Mucosa of rectum (tissue), 2 donors: ENCODE results near the gene NPAS3.

Experiments used
- H3K27ac ChIP-seq, 2 donors: one replicate each; pipeline ENCODE4 v1.7.0; 2013; ENCODE audit warnings: inconsistent platforms in 2 of 2, low read depth in 2 of 2, low read length in 2 of 2
- H3K27me3 ChIP-seq, 2 donors: one replicate each; pipeline ENCODE4 v1.7.0; 2013; ENCODE audit warnings: low read length in 2 of 2; ENCODE audit not compliant: control insufficient read depth in 2 of 2, insufficient read depth in 2 of 2
- H3K36me3 ChIP-seq, 2 donors: one replicate each; pipeline ENCODE4 v1.7.0; 2013; ENCODE audit warnings: low read length in 2 of 2; ENCODE audit not compliant: control insufficient read depth in 2 of 2, insufficient read depth in 2 of 2
- H3K4me1 ChIP-seq, 2 donors: one replicate each; pipeline ENCODE4 v1.7.0; 2013; ENCODE audit warnings: low read length in 2 of 2, mild to moderate bottlenecking in 1 of 2; ENCODE audit not compliant: control insufficient read depth in 2 of 2, insufficient read depth in 2 of 2
- H3K4me3 ChIP-seq, 2 donors: one replicate each; pipeline ENCODE4 v1.7.0; 2013; ENCODE audit warnings: low read length in 2 of 2
- H3K9ac ChIP-seq, 2 donors: one replicate each; pipeline ENCODE4 v1.7.0; 2013; ENCODE audit warnings: low read length in 2 of 2, low read depth in 1 of 2, mild to moderate bottlenecking in 1 of 2
- H3K9me3 ChIP-seq, 2 donors: one replicate each; pipeline ENCODE4 v1.7.0; 2013; ENCODE audit warnings: low read length in 2 of 2; ENCODE audit not compliant: control insufficient read depth in 2 of 2
- donor health status: healthy.
- donor health status: Normal muscosa, but diverticular disease.

Gene NPAS3

DNA sequence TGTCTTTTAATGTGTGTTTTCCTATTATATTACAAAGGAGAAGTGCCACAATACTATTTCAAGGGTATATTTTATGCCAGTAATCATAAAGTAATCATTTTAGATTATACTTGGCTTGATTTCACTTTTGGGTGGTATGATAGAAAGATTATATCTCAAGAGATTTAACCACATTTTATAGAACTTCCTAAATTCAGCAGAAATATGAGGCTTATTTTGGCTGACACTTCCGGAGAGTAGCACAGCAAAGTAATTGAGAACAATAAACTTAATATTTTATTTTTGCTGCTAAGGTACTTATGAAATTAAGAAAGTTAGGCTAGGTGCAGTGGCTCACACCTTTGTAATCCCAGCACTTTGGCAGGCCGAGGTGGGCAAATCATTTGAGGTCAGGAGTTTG, 319.1 kb downstream of the NPAS3 start:
- Histone ChIP-seq H3K36me3 (no peaks in the 10 kb centered on the region), H3K4me3 (no peak overlapping the region), H3K9me3 (no peaks in the 10 kb centered on the region), H3K9ac (no peak overlapping the region), H3K27me3 (no peaks in the 10 kb centered on the region), H3K27ac (no peak overlapping the region), H3K4me1 (no peaks in the 10 kb centered on the region)

DNA sequence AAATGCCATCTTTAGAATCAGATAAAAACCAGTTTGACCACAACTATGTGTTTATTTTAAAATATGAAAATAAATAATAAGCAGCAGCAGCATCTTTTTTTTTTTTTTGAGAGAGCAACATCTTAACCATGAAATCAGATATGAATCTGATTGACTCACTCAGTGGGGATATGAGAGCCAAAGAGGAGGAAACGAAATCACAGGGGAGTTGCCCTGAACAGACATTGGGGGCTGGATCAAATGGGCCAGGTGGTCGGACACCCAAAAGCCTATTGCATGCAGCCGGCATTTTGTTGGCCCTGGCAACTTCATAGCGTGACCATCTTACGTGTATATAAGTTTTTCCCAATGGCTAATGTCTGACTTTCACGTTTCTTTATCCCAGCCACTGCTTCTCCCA, 321.1 kb downstream of the NPAS3 start:
- Histone ChIP-seq H3K27ac (no peak overlapping the region), H3K9me3 (no peaks in the 10 kb centered on the region)

DNA sequence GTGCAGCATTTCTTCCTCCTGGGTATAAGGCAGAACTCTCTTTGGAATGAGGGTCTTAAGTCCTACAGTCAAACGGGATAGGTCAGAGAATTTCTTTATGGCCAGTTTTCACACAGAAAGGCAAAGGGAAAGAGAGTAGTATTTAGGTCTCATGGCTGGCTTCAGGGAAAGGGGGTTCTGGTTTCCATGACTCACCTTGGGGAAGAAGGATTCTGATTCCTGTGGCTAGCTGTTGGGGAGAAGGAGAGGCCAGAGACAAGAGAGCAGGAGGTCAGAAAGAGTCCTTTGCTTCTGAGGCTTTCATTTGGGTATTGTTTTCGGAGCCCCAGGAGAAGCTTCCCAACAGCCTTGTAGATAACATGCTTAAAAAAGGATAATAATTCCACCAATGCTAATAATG, 332.5 kb downstream of the NPAS3 start:
- H3K4me3 ChIP-seq, result no peak overlapping the region
- no peaks in the 10 kb centered on the region for H3K4me1 ChIP-seq
- H3K27me3 ChIP-seq, result no peaks in the 10 kb centered on the region
- H3K9ac ChIP-seq, result no peak overlapping the region
- H3K9me3 ChIP-seq, result no peaks in the 10 kb centered on the region
- H3K27ac ChIP-seq, result no peak overlapping the region
- H3K36me3 ChIP-seq, result no peaks in the 10 kb centered on the region

More for the DNA sequence above, 321.1 kb downstream of the NPAS3 start:
- Histone ChIP-seq H3K27me3 (no peaks in the 10 kb centered on the region), H3K4me3 (no peak overlapping the region), H3K4me1 (no peaks in the 10 kb centered on the region), H3K9ac (no peak overlapping the region), H3K36me3 (no peaks in the 10 kb centered on the region)

DNA sequence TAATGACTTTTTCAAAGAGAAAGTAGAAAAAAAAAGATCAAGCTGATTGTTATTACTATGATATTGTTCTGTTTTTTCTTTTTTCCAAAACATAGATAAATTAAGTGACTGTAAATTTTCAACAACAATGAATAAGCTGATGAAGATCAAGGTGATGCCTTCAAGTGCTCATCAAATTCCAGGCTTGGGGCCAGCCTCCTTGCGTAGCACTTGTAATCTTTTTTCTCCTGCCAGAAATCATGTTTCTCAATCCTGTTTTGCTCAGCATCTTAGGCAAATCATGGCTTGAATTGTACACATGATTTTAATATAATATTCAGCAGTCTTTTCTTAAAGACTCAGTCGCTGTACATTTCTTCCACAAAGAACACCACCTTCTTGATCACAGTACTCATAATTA, 333.2 kb downstream of the NPAS3 start:
- H3K9me3 ChIP-seq, result no peaks in the 10 kb centered on the region
- H3K4me3 ChIP-seq, result no peak overlapping the region
- no peaks in the 10 kb centered on the region for H3K4me1 ChIP-seq
- H3K36me3 ChIP-seq, result no peaks in the 10 kb centered on the region
- no peak overlapping the region for H3K9ac ChIP-seq
- no peaks in the 10 kb centered on the region for H3K27me3 ChIP-seq
- no peak overlapping the region for H3K27ac ChIP-seq

DNA sequence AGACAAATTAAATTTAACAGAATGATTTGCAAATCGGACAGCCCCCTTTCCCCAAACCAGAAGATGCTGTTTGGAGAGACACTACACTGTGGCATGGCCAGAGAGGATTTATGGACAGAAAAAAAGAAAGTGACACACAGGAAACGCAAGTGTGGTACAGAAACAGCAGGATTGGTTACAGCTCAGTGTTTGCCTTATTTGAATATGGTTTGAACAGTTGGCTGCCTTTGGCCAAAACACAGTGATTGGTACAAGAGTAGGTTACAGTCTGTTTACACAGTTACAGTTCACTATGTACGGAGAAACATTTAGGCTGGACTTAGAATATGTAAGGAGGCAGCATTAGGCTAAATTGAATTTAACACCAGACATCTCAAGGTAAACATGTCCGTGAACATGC, 335.3 kb downstream of the NPAS3 start:
- no peaks in the 10 kb centered on the region for H3K36me3 ChIP-seq
- no peak overlapping the region for H3K9ac ChIP-seq
- H3K27ac ChIP-seq, result no peak overlapping the region
- no peaks in the 10 kb centered on the region for H3K4me1 ChIP-seq
- no peaks in the 10 kb centered on the region for H3K9me3 ChIP-seq
- H3K27me3 ChIP-seq, result no peaks in the 10 kb centered on the region
- H3K4me3 ChIP-seq, result no peak overlapping the region

DNA sequence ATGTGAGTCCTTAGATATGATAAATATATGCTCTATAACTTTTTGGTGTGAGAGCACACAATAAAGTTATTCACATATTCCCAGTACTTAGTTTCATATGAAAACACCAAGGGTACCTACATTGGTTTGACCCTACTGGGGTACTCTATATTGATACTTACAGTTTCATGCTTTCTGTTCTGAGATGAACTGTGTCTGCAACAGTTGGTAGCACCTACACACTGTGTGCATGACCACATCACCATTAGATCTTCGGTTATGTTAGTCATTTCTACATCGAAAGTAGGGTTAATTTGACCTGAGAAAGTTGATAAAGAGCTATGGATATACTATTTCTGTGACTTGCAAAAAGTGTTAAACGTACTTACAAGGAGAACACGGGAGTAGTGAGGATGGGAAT, 337.2 kb downstream of the NPAS3 start:
- no peak overlapping the region for H3K4me3 ChIP-seq
- H3K9me3 ChIP-seq, result no peaks in the 10 kb centered on the region
- H3K27ac ChIP-seq, result no peak overlapping the region
- no peaks in the 10 kb centered on the region for H3K4me1 ChIP-seq
- no peaks in the 10 kb centered on the region for H3K27me3 ChIP-seq
- H3K36me3 ChIP-seq, result no peaks in the 10 kb centered on the region
- no peak overlapping the region for H3K9ac ChIP-seq

DNA sequence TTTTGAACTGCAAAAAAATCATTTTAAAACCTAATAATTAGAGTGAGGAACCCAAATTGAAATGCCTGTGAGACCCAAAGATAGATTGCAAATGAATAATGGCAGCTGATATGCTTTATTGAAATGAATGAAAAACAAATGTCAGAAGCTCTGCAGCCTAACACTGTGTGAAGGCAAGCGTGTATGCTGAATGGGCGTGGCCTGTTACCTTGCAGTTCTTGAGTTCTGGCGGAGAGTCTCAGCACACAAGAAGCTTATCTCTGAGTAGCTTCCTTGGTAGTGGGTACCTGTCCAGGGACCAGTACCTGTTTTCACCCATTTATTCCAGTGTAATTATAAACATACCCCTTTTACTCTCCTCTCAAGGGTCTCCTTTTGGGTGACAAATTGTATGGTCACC, 341.2 kb downstream of the NPAS3 start:
- Histone ChIP-seq H3K27ac (no peak overlapping the region), H3K9me3 (no peaks in the 10 kb centered on the region), H3K36me3 (no peaks in the 10 kb centered on the region), H3K27me3 (no peaks in the 10 kb centered on the region), H3K9ac (no peak overlapping the region), H3K4me1 (no peaks in the 10 kb centered on the region), H3K4me3 (no peak overlapping the region)

DNA sequence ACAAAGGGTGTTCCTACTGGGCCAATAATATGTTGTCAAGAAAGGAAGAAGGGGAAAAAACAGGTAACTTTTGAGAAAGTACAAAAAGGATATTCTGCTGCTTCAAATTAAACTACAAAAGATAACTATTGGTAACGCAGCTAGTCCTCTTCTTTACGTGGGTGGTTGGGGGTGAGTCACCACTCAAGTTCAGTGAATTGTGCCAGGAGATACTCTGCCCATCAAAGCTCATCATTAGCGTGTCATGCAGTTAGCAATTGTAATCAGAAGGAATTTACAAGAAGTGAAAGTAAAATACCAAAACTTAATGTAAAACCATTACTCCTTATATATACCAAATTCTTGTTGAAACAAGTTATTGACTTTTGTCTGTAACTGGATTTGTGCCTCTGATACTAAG, 342.0 kb downstream of the NPAS3 start:
- Histone ChIP-seq H3K36me3 (no peaks in the 10 kb centered on the region), H3K9ac (no peak overlapping the region), H3K9me3 (no peaks in the 10 kb centered on the region), H3K27me3 (no peaks in the 10 kb centered on the region), H3K4me3 (no peak overlapping the region), H3K27ac (no peak overlapping the region), H3K4me1 (no peaks in the 10 kb centered on the region)

DNA sequence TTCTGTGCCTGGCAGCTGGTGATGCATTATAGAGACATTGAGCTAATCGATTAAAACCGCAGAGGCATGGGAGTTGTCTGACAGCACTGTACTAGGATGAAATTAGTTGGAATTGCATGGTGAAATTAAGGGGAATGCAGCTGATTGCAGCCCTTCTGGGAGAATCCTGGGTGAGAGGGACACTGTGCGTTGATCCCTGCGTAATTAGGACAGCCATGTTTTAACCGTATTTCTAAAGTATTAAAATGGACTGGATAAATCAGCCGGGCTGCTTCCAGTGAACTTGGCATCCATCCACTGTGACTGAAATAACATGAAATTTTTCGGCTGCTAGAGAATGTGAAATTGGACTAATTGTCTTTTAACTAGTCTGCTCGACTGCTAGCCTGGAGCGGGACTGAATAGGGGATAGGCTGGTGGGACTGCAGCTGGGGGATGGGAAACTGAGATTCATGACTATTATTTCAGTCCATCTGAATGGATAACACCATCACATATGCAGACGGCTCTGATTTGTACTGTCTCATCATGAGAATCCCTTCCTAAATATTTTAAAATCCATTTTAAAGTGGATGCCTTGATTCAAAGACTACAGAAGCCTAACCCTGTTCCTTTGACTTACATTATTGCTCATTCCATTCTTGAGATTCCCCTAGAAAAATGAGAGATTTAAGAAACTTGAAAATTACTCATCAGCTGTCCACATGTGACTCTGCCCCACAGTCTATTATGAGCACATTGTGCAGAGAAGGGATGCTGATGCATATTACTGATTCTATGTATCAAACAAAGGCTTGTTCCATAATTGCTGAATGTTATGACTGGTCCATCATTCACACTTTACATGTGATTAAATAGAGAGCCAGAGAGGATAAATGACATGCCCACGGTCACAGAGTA, 343.9 kb downstream of the NPAS3 start:
- Histone ChIP-seq H3K4me3 (no peak overlapping the region), H3K4me1 (peaks cover 0 to 2% of the 10 kb centered on the region in 2 donors), H3K9me3 (no peaks in the 10 kb centered on the region), H3K27ac (no peak overlapping the region), H3K36me3 (no peaks in the 10 kb centered on the region), H3K27me3 (no peaks in the 10 kb centered on the region), H3K9ac (no peak overlapping the region)

DNA sequence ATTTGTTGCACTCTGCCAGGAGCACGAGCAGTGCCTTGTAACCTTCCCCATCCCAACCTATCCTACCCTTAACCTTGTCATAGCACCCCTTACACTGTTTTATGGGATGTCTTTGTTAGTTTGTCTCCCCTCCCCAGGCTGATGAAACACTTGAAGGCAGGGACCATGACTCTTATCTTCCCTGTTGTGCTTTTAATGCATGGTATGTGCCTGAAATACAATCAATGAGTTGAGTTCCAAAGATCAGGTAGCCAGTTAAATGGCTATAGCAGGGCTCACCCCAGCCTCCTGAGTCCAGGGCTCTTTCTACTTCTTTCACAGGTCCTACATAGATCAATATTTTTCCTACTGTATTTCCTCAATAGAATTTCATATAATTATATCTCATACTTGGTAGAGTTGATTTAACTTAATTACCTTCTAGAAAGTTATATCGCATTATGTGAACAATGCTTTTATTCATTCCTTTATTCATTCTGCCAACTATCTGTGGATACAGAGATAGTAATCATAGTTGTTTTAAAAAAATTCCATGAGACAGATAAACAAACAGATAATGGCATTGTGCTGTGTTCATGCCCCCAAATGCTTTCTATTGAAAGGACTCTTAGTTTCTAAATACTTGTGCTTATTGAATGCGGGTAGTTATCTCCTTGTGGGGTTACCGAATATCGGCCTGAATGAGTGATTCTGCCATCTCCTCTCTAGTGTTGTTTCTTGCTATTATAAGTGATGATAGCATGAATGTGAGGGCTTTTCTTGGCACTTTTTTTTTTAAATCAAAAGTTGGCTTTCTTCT, 347.4 kb downstream of the NPAS3 start:
- Histone ChIP-seq H3K4me1 (peaks cover 0 to 3% of the 10 kb centered on the region in 2 donors), H3K27ac (no peak overlapping the region), H3K4me3 (no peak overlapping the region), H3K9me3 (no peaks in the 10 kb centered on the region), H3K36me3 (no peaks in the 10 kb centered on the region), H3K9ac (no peak overlapping the region), H3K27me3 (no peaks in the 10 kb centered on the region)
